ENCODE data around the gene ZDHHC11B.
"Not testable (repeated sequence)": the region's sequence is repeated elsewhere in the genome, so short reads cannot be mapped to it uniquely, and the experiment has no call there.

Gene ZDHHC11B

DNA sequence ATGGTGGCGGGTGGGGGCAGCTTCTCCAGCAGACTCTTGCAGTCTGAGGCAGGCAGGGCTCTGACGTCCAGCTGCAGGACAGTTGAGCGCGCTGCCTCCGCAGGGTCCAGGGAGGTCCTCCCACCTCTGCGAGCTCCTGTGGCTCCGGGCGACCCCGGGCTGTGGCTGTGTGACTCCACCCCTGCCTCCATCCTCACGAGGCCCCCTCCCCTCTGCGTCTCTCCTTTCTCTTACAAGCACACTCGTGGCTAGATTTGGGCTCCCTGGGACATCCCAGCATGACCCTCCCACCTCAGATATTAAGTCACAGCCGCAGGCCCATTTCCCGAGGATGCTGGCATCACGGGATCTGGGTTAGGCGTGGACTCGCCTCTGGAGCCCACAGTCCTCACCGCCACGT is 34.3 kb downstream of the ZDHHC11B start:
- not testable (repeated sequence) for H3K23ac ChIP-seq (ENCODE audit: low read depth, low read length, poor library complexity); H2BK5ac ChIP-seq (ENCODE audit: low read length); H3K9me3 ChIP-seq (replicated peaks in 1 of 2; ENCODE audit: control insufficient read depth in 2 of 2, insufficient read depth in 1 of 2, low read depth in 1 of 2, low read length in 2 of 2); H2AK5ac ChIP-seq (ENCODE audit: low read depth, low read length); DNase-seq (ENCODE audit: low spot score); H4K91ac ChIP-seq (ENCODE audit: low read depth, low read length, poor library complexity); H3K14ac ChIP-seq (ENCODE audit: low read length); H3K4me3 ChIP-seq (ENCODE audit: low read length in 2 of 2); H3K4me1 ChIP-seq (ENCODE audit: control insufficient read depth in 2 of 2, insufficient read depth in 1 of 2, low read depth in 1 of 2, low read length in 2 of 2); H3K36me3 ChIP-seq (replicated peaks in 1 of 2; ENCODE audit: control insufficient read depth in 2 of 2, insufficient read depth in 2 of 2, low read length in 2 of 2); H2AFZ ChIP-seq (ENCODE audit: low read length); H3K4me2 ChIP-seq (ENCODE audit: insufficient read depth, low read length, poor library complexity, severe bottlenecking); H3K18ac ChIP-seq (ENCODE audit: low read length); H2BK12ac ChIP-seq (ENCODE audit: low read length); H3K27me3 ChIP-seq (ENCODE audit: control insufficient read depth in 3 of 3, insufficient read depth in 3 of 3, low read depth in 1 of 3, low read length in 3 of 3); H2BK15ac ChIP-seq (ENCODE audit: low read length); H3K4ac ChIP-seq (ENCODE audit: low read length); H3K27ac ChIP-seq (replicated peaks; ENCODE audit: low read length); H4K8ac ChIP-seq (ENCODE audit: low read depth, low read length); H2BK120ac ChIP-seq (ENCODE audit: low read depth, low read length); H3K79me1 ChIP-seq (ENCODE audit: low read depth, low read length); H3K9ac ChIP-seq (ENCODE audit: low read depth, low read length, poor library complexity)
- no CpG with 5 or more reads among the region's 19 CpGs for WGBS, 2 donors (ENCODE audit: extremely low coverage in 2 of 2, insufficient read length in 2 of 2, insufficient replicate concordance in 1 of 2)

DNA sequence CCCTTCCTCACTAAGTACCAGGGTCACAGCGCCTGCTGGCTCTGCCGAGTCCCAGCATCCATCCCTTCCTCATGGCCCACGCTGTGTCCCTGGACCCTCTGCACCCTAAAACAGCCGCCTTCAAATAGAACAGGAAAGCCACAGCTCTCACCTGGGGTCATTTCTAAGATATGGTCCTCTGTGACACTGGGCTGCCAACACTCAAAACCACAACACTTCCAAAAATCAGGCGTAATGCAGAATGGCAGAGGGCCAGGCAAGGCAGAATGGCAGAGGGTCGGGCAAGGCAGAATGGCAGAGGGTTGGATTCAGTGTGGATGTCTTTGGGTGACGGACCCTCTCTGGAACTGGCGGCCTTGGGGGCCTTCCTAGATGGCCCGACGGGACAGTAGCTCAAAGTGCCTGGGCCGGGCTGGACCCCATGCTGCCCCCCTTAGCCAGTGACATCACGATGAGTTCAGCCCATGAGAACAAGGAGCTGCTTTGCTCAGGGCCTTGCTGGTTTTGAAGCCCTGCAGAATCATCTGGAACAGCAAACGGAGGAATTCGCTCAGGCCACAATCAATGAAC is 35.3 kb downstream of the ZDHHC11B start:
- no peaks in the 10 kb centered on the region for H3K27me3 ChIP-seq (ENCODE audit: control insufficient read depth in 3 of 3, insufficient read depth in 3 of 3, low read depth in 1 of 3, low read length in 3 of 3)
- H3K18ac ChIP-seq (ENCODE audit: low read length): peak overlapping the region; percentile 74
- H3K4me2 ChIP-seq (ENCODE audit: insufficient read depth, low read length, poor library complexity, severe bottlenecking): no peak overlapping the region
- H2BK5ac ChIP-seq (ENCODE audit: low read length): no peak overlapping the region
- peaks cover 0 to 6% of the 10 kb centered on the region in 2 donors for H3K4me1 ChIP-seq (ENCODE audit: control insufficient read depth in 2 of 2, insufficient read depth in 1 of 2, low read depth in 1 of 2, low read length in 2 of 2)
- no peak overlapping the region for H2BK15ac ChIP-seq (ENCODE audit: low read length)
- no peak overlapping the region for H3K27ac ChIP-seq (replicated peaks; ENCODE audit: low read length)
- no peak overlapping the region for H2BK120ac ChIP-seq (ENCODE audit: low read depth, low read length)
- H3K9ac ChIP-seq (ENCODE audit: low read depth, low read length, poor library complexity): no peak overlapping the region
- H3K4me3 ChIP-seq (ENCODE audit: low read length in 2 of 2): no peak overlapping the region
- WGBS, 2 donors (ENCODE audit: extremely low coverage in 2 of 2, insufficient read length in 2 of 2, insufficient replicate concordance in 1 of 2): no CpG with 5 or more reads among the region's 14 CpGs
- H2AK5ac ChIP-seq (ENCODE audit: low read depth, low read length): no peak overlapping the region
- no peak for DNase-seq (ENCODE audit: low spot score)
- H2BK12ac ChIP-seq (ENCODE audit: low read length): no peak overlapping the region
- H3K79me1 ChIP-seq (ENCODE audit: low read depth, low read length): no peaks in the 10 kb centered on the region
- H3K9me3 ChIP-seq (replicated peaks in 1 of 2; ENCODE audit: control insufficient read depth in 2 of 2, insufficient read depth in 1 of 2, low read depth in 1 of 2, low read length in 2 of 2): no peaks in the 10 kb centered on the region
- no peak overlapping the region for H3K23ac ChIP-seq (ENCODE audit: low read depth, low read length, poor library complexity)
- no peak overlapping the region for H4K91ac ChIP-seq (ENCODE audit: low read depth, low read length, poor library complexity)
- H4K8ac ChIP-seq (ENCODE audit: low read depth, low read length): no peak overlapping the region
- no peak overlapping the region for H3K14ac ChIP-seq (ENCODE audit: low read length)
- H2AFZ ChIP-seq (ENCODE audit: low read length): no peak overlapping the region
- peaks cover 0 to 5% of the 10 kb centered on the region in 2 donors for H3K36me3 ChIP-seq (replicated peaks in 1 of 2; ENCODE audit: control insufficient read depth in 2 of 2, insufficient read depth in 2 of 2, low read length in 2 of 2)
- no peak overlapping the region for H3K4ac ChIP-seq (ENCODE audit: low read length)

DNA sequence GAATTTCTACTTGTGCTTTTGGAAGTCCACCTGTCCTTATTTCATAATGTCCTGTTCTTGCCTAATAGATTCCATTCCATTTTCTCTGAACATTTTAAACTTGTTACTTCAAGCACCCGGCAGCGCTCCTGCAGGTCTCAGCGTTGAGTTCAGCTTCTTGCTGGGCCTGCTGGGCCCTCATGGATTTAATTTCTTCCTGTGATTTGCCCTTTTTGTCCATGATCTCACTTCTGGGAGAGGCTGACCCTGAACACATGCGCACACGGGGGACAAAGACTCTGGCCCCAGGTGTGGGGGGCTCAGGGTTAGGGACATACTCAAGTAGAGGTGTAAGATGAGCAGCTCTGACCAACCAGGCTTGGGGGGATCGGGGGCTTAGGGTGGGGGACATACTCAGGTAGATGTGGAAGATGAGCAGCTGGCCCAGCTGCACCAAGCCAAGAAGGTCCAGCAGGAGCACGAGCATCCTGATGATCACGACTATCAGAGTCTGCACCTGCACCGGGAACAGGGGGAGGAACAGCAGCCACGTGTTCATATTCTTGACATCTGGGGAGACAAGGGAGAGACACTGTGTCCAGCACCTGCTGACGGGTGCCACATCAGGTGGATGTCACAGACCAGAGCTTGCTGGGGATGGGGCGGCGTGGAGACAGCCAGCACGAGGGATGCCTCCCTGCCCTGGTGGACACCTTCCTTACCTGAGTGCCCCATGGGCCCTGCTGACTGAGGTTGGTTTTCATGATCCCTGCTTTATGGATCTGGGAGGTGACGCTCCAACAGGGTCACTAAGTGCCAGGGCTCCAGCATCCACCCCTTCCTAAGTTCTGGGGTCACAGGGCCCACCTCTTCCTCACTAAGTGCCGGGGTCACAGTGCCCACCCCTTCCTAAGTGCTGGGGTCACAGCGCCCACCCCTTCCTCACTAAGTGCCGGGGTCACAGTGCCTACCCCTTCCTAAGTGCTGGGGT is 36.2 kb downstream of the ZDHHC11B start:
- not testable (repeated sequence) for H3K4me2 ChIP-seq (ENCODE audit: insufficient read depth, low read length, poor library complexity, severe bottlenecking); DNase-seq (ENCODE audit: low spot score)
- no CpG with 5 or more reads among the region's 18 CpGs for WGBS, 2 donors (ENCODE audit: extremely low coverage in 2 of 2, insufficient read length in 2 of 2, insufficient replicate concordance in 1 of 2)

DNA sequence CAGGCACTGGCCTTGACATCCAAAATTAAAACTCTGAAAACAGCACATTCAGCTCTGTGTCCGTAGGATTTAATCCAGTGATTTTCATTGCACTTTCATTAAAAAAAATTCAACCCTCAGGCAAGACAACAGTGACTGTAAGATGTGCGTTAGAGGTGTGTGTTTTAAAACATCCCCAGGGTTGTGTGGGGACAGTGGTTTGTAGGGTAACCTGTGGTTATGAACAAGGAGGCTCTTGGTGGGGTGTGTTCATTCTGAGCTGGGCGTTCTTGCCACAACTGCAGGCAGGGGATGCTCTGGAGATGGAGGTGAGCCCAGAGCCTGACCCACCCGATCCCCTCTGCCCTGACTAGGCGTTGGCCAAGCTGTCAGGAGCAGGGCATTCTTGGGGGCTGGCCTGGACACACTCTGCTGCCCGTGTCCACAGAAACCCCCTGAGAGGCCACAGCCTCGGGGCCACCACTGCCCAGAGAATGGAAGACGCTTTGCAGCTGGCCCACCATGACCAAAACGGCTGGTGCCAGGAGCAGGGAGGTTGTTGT is 37.2 kb downstream of the ZDHHC11B start:
- not testable (repeated sequence) for H3K4me2 ChIP-seq (ENCODE audit: insufficient read depth, low read length, poor library complexity, severe bottlenecking); H2BK12ac ChIP-seq (ENCODE audit: low read length); H3K14ac ChIP-seq (ENCODE audit: low read length); H3K18ac ChIP-seq (ENCODE audit: low read length); H4K91ac ChIP-seq (ENCODE audit: low read depth, low read length, poor library complexity); H3K9ac ChIP-seq (ENCODE audit: low read depth, low read length, poor library complexity); H2BK5ac ChIP-seq (ENCODE audit: low read length); H3K4me3 ChIP-seq (ENCODE audit: low read length in 2 of 2); H2AFZ ChIP-seq (ENCODE audit: low read length); H4K8ac ChIP-seq (ENCODE audit: low read depth, low read length); H3K27me3 ChIP-seq (ENCODE audit: control insufficient read depth in 3 of 3, insufficient read depth in 3 of 3, low read depth in 1 of 3, low read length in 3 of 3); H3K4ac ChIP-seq (ENCODE audit: low read length); H2AK5ac ChIP-seq (ENCODE audit: low read depth, low read length); H3K79me1 ChIP-seq (ENCODE audit: low read depth, low read length); H2BK15ac ChIP-seq (ENCODE audit: low read length); H2BK120ac ChIP-seq (ENCODE audit: low read depth, low read length); DNase-seq (ENCODE audit: low spot score); H3K9me3 ChIP-seq (replicated peaks in 1 of 2; ENCODE audit: control insufficient read depth in 2 of 2, insufficient read depth in 1 of 2, low read depth in 1 of 2, low read length in 2 of 2); H3K27ac ChIP-seq (replicated peaks; ENCODE audit: low read length); H3K23ac ChIP-seq (ENCODE audit: low read depth, low read length, poor library complexity); H3K4me1 ChIP-seq (ENCODE audit: control insufficient read depth in 2 of 2, insufficient read depth in 1 of 2, low read depth in 1 of 2, low read length in 2 of 2)
- WGBS, 2 donors (ENCODE audit: extremely low coverage in 2 of 2, insufficient read length in 2 of 2, insufficient replicate concordance in 1 of 2): no CpG with 5 or more reads among the region's 9 CpGs
- peaks cover 0 to 13% of the 10 kb centered on the region in 2 donors for H3K36me3 ChIP-seq (replicated peaks in 1 of 2; ENCODE audit: control insufficient read depth in 2 of 2, insufficient read depth in 2 of 2, low read length in 2 of 2)

More for the DNA sequence above, 36.2 kb downstream of the ZDHHC11B start:
- not testable (repeated sequence) for H3K9me3 ChIP-seq (replicated peaks in 1 of 2; ENCODE audit: control insufficient read depth in 2 of 2, insufficient read depth in 1 of 2, low read depth in 1 of 2, low read length in 2 of 2); H3K4me3 ChIP-seq (ENCODE audit: low read length in 2 of 2); H3K79me1 ChIP-seq (ENCODE audit: low read depth, low read length); H3K4ac ChIP-seq (ENCODE audit: low read length); H4K91ac ChIP-seq (ENCODE audit: low read depth, low read length, poor library complexity); H3K27me3 ChIP-seq (ENCODE audit: control insufficient read depth in 3 of 3, insufficient read depth in 3 of 3, low read depth in 1 of 3, low read length in 3 of 3); H2BK120ac ChIP-seq (ENCODE audit: low read depth, low read length); H3K27ac ChIP-seq (replicated peaks; ENCODE audit: low read length); H2AFZ ChIP-seq (ENCODE audit: low read length); H4K8ac ChIP-seq (ENCODE audit: low read depth, low read length); H3K4me1 ChIP-seq (ENCODE audit: control insufficient read depth in 2 of 2, insufficient read depth in 1 of 2, low read depth in 1 of 2, low read length in 2 of 2); H2BK15ac ChIP-seq (ENCODE audit: low read length); H2BK12ac ChIP-seq (ENCODE audit: low read length); H2AK5ac ChIP-seq (ENCODE audit: low read depth, low read length); H3K23ac ChIP-seq (ENCODE audit: low read depth, low read length, poor library complexity)
- H3K36me3 ChIP-seq (replicated peaks in 1 of 2; ENCODE audit: control insufficient read depth in 2 of 2, insufficient read depth in 2 of 2, low read length in 2 of 2): peaks cover 0 to 11% of the 10 kb centered on the region in 2 donors
- peak overlapping the region; percentile 82 for H2BK5ac ChIP-seq (ENCODE audit: low read length)
- peak overlapping the region; percentile 63 for H3K14ac ChIP-seq (ENCODE audit: low read length)
- peak overlapping the region; percentile 78 for H3K18ac ChIP-seq (ENCODE audit: low read length)
- H3K9ac ChIP-seq (ENCODE audit: low read depth, low read length, poor library complexity): peak overlapping the region; percentile 70
